Ishikawa (cell line): ENCODE results near the gene MCF2L2.

ENCODE experiments used
- CEBPB ChIP-seq: IDR thresholded peaks from 2 replicates; pipeline ENCODE4 v1.6.1; 2012
- CREB1 ChIP-seq: IDR thresholded peaks from 2 replicates; pipeline ENCODE4 v1.6.1; 2012; ENCODE audit warnings: low read depth
- EGR1 ChIP-seq: IDR thresholded peaks from 2 replicates; pipeline ENCODE4 v1.6.1; 2012
- EP300 ChIP-seq: IDR thresholded peaks from 2 replicates; pipeline ENCODE4 v1.6.1; 2012; ENCODE audit warnings: borderline replicate concordance
- FOXM1 ChIP-seq: IDR thresholded peaks from 2 replicates; pipeline ENCODE4 v1.6.1; 2012; ENCODE audit warnings: low read depth, borderline replicate concordance
- MAX ChIP-seq: IDR thresholded peaks from 2 replicates; pipeline ENCODE4 v1.6.1; 2012
- NFIC ChIP-seq: IDR thresholded peaks from 2 replicates; pipeline ENCODE4 v1.6.1; 2012
- RAD21 ChIP-seq: IDR thresholded peaks from 2 replicates; pipeline ENCODE4 v1.6.1; 2012; ENCODE audit warnings: low read depth
- REST ChIP-seq: IDR thresholded peaks from 2 replicates; pipeline ENCODE4 v1.6.1; 2012; ENCODE audit warnings: low read depth, mild to moderate bottlenecking
- TAF1 ChIP-seq: IDR thresholded peaks from 2 replicates; pipeline ENCODE4 v1.6.1; 2012; ENCODE audit warnings: low read depth, mild to moderate bottlenecking
- TCF12 ChIP-seq: IDR thresholded peaks from 2 replicates; pipeline ENCODE4 v1.6.1; 2012; ENCODE audit warnings: low read depth
- TEAD4 ChIP-seq: IDR thresholded peaks from 2 replicates; pipeline ENCODE4 v1.6.1; 2012
- USF1 ChIP-seq: IDR thresholded peaks from 2 replicates; pipeline ENCODE4 v1.6.1; 2012
- YY1 ChIP-seq: IDR thresholded peaks from 2 replicates; pipeline ENCODE4 v1.6.1; 2012; ENCODE audit warnings: low read depth
- ZBTB7A ChIP-seq: IDR thresholded peaks from 2 replicates; pipeline ENCODE4 v1.6.1; 2012; ENCODE audit warnings: low read depth

The MCF2L2 gene

GRCh38 chr3:183159333-183159732 lies 269.1 kb downstream of the MCF2L2 start:
- TF ChIP-seq TAF1 = no peak
- no peak for TF ChIP-seq ZBTB7A
- TF ChIP-seq RAD21 = no peak
- no peak for TF ChIP-seq EP300
- no peak for TF ChIP-seq CEBPB
- TF ChIP-seq EGR1 = no peak
- TF ChIP-seq TEAD4 = no peak
- no peak for TF ChIP-seq USF1
- TF ChIP-seq NFIC = no peak
- TF ChIP-seq CREB1 = no peak
- no peak for TF ChIP-seq TCF12
- TF ChIP-seq YY1 = no peak
- no peak for TF ChIP-seq FOXM1
- no peak for TF ChIP-seq MAX

- TF ChIP-seq USF1 (no peak), TEAD4 (no peak), FOXM1 (no peak), MAX (no peak), CREB1 (no peak), REST (no peak), TCF12 (no peak), RAD21 (no peak), TAF1 (no peak), EGR1 (no peak), EP300 (no peak), YY1 (no peak), NFIC (no peak), CEBPB (no peak)
These were observed 269.8 kb downstream of the MCF2L2 start for GRCh38 chr3:183158551-183159006.

- TF ChIP-seq USF1 (no peak), REST (no peak), CREB1 (no peak), CEBPB (no peak), TCF12 (no peak), RAD21 (no peak), ZBTB7A (no peak), EGR1 (no peak)
These were observed 270.3 kb downstream of the MCF2L2 start for GRCh38 chr3:183158113-183158512.

- TF ChIP-seq EGR1 = no peak
- TF ChIP-seq YY1 = no peak
- TF ChIP-seq TEAD4 = no peak
- TF ChIP-seq REST = no peak
- TF ChIP-seq TAF1 = no peak
- no peak for TF ChIP-seq NFIC
- no peak for TF ChIP-seq EP300
- TF ChIP-seq FOXM1 = no peak
- TF ChIP-seq USF1 = no peak
- TF ChIP-seq ZBTB7A = no peak
- TF ChIP-seq TCF12 = no peak
- TF ChIP-seq CEBPB = no peak
- TF ChIP-seq RAD21 = no peak
- TF ChIP-seq MAX = no peak
- TF ChIP-seq CREB1 = no peak
These were observed 272.2 kb downstream of the MCF2L2 start for GRCh38 chr3:183156266-183156665.
